Measurements from ENCODE around the gene B4GALT7. TPM values are rescaled to one million over a fixed set of nuclear protein-coding genes. Genes with fewer than 3 reads are reported as not detected.
A peak's percentile ranks its signal among the peaks of the same experiment; 100 is the strongest.

Gene B4GALT7
- total RNA-seq, 3 donors from 2014 or later = 21.4 to 27.5 (median 22.6) TPM

- Histone ChIP-seq H3K36me3 (no peaks in the 10 kb centered on the region), H3K9me3 (no peaks in the 10 kb centered on the region), H3K4me3 (no peak overlapping the region), H3K4me1 (no peaks in the 10 kb centered on the region), H3K27ac (no peak overlapping the region), H3K27me3 (no peaks in the 10 kb centered on the region)
- TF ChIP-seq CTCF (IDR thresholded peaks at IDR 0.05) = no peak
- TF ChIP-seq POLR2AphosphoS5 (IDR thresholded peaks at IDR 0.05) = no peak
- TF ChIP-seq POLR2A (IDR thresholded peaks at IDR 0.05) = no peak
- intact Hi-C loops (cut with DNase I; ENCODE audit: low total_unique reads) = no loop called here
- no peak for DNase-seq (ENCODE audit: low spot score in 2 of 2)
Measured at GRCh38 chr5:177568326-177568725, 31.6 kb upstream of the B4GALT7 start.

GRCh38 chr5:177569894-177570293, 30.0 kb upstream of the B4GALT7 start:
- no peak overlapping the region for H3K27ac ChIP-seq
- H3K27me3 ChIP-seq = no peaks in the 10 kb centered on the region
- no peaks in the 10 kb centered on the region for H3K9me3 ChIP-seq
- H3K36me3 ChIP-seq = no peaks in the 10 kb centered on the region
- H3K4me1 ChIP-seq = no peaks in the 10 kb centered on the region
- TF ChIP-seq CTCF (IDR thresholded peaks at IDR 0.05) (no peak), POLR2A (IDR thresholded peaks at IDR 0.05) (no peak), POLR2AphosphoS5 (IDR thresholded peaks at IDR 0.05) (no peak)
- no peak overlapping the region for H3K4me3 ChIP-seq
- DNase-seq (ENCODE audit: low spot score in 2 of 2) = no peak
- intact Hi-C loops (cut with DNase I; ENCODE audit: low total_unique reads) = no loop called here

- no peak overlapping the region for H3K4me3 ChIP-seq
- peak in 1 of 2 donors; percentile 23 for DNase-seq (ENCODE audit: low spot score in 2 of 2)
- TF ChIP-seq POLR2AphosphoS5 (IDR thresholded peaks at IDR 0.05) (no peak), POLR2A (IDR thresholded peaks at IDR 0.05) (no peak), CTCF (IDR thresholded peaks at IDR 0.05) (no peak)
- intact Hi-C loops (cut with DNase I; ENCODE audit: low total_unique reads) = no loop called here
- no peaks in the 10 kb centered on the region for H3K4me1 ChIP-seq
- H3K27ac ChIP-seq = peak overlapping the region; percentile 74 to 77
- no peaks in the 10 kb centered on the region for H3K27me3 ChIP-seq
- no peaks in the 10 kb centered on the region for H3K9me3 ChIP-seq
- H3K36me3 ChIP-seq = no peaks in the 10 kb centered on the region
Measured at GRCh38 chr5:177575488-177575887, 24.4 kb upstream of the B4GALT7 start.

- Histone ChIP-seq H3K27ac (peak overlapping the region; percentile 74 to 77), H3K9me3 (no peaks in the 10 kb centered on the region), H3K4me1 (no peaks in the 10 kb centered on the region), H3K36me3 (no peaks in the 10 kb centered on the region), H3K27me3 (no peaks in the 10 kb centered on the region), H3K4me3 (no peak overlapping the region)
- intact Hi-C loops (cut with DNase I; ENCODE audit: low total_unique reads) = no loop called here
- TF ChIP-seq POLR2AphosphoS5 (IDR thresholded peaks at IDR 0.05) (no peak), CTCF (IDR thresholded peaks at IDR 0.05) (no peak), POLR2A (IDR thresholded peaks at IDR 0.05) (no peak)
- DNase-seq (ENCODE audit: low spot score in 2 of 2) = no peak
Measured at GRCh38 chr5:177576169-177576568, 23.8 kb upstream of the B4GALT7 start.

GRCh38 chr5:177578316-177578715, 21.6 kb upstream of the B4GALT7 start:
- no peak for TF ChIP-seq POLR2AphosphoS5 (IDR thresholded peaks at IDR 0.05)
- TF ChIP-seq CTCF (IDR thresholded peaks at IDR 0.05) = no peak
- no peak for TF ChIP-seq POLR2A (IDR thresholded peaks at IDR 0.05)
- intact Hi-C loops (cut with DNase I; ENCODE audit: low total_unique reads) = no loop called here
- no peaks in the 10 kb centered on the region for H3K4me1 ChIP-seq

More at GRCh38 chr5:177578316-177578715, 21.6 kb upstream of the B4GALT7 start:
- Histone ChIP-seq H3K9me3 (no peaks in the 10 kb centered on the region), H3K4me3 (no peak overlapping the region), H3K27me3 (no peaks in the 10 kb centered on the region), H3K36me3 (no peaks in the 10 kb centered on the region), H3K27ac (no peak overlapping the region)
- no peak for DNase-seq (ENCODE audit: low spot score in 2 of 2)
